DOHH2 (cell line): Measurements from ENCODE around the gene ALDH5A1.

ENCODE experiments used
- EZH2phosphoT487 ChIP-seq: fragments of 200-600 bp; sonication (generic); IDR thresholded peaks from 2 replicates; pipeline ENCODE4 v1.6.1; 2017; ENCODE audit warnings: borderline replicate concordance, mild to moderate bottlenecking, antibody characterized with exemption, low read length, moderate library complexity, mixed read lengths
- TF ChIP-seq, protein P1 (sequence below): fragments of 200-600 bp; sonication (generic); IDR thresholded peaks from one replicate; pipeline ENCODE4 v1.5.1; 2014; ENCODE audit warnings: antibody characterized with exemption, mild to moderate bottlenecking, low read depth, low read length; ENCODE audit not compliant: poor library complexity, severe bottlenecking

GRCh38 chr6:24565196-24565595 lies 70.4 kb downstream of the ALDH5A1 start:
- TF ChIP-seq, protein P1, sequence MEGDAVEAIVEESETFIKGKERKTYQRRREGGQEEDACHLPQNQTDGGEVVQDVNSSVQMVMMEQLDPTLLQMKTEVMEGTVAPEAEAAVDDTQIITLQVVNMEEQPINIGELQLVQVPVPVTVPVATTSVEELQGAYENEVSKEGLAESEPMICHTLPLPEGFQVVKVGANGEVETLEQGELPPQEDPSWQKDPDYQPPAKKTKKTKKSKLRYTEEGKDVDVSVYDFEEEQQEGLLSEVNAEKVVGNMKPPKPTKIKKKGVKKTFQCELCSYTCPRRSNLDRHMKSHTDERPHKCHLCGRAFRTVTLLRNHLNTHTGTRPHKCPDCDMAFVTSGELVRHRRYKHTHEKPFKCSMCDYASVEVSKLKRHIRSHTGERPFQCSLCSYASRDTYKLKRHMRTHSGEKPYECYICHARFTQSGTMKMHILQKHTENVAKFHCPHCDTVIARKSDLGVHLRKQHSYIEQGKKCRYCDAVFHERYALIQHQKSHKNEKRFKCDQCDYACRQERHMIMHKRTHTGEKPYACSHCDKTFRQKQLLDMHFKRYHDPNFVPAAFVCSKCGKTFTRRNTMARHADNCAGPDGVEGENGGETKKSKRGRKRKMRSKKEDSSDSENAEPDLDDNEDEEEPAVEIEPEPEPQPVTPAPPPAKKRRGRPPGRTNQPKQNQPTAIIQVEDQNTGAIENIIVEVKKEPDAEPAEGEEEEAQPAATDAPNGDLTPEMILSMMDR, result no peak
- TF ChIP-seq EZH2phosphoT487, result no peak
